Renal pelvis (tissue), 4 donors: ENCODE data around the gene RAB30. TPM values are rescaled to one million over a fixed set of nuclear protein-coding genes. Genes with fewer than 3 reads are reported as not detected.
A peak's percentile ranks its signal among the peaks of the same experiment; 100 is the strongest.
"Not testable (repeated sequence)": the region's sequence is repeated elsewhere in the genome, so short reads cannot be mapped to it uniquely, and the experiment has no call there.

Experiments used
- DNase-seq: peaks from one replicate; pipeline ENCODE4 v3.0.0-alpha.2; 2013
- polyA plus RNA-seq, 3 donors: library from polyadenylated mRNA; unstranded; fragments of 120-200 nt; gene quantifications; one replicate each; pipeline ENCODE4 v1.2.1, GENCODE V29; 2013; ENCODE audit not compliant: insufficient read length in 3 of 3

The RAB30 gene
- polyA plus RNA-seq, 3 donors, result 7.5 to 8.7 (median 7.5) TPM

- not testable (repeated sequence) for DNase-seq
Measured at GRCh38 chr11:82955736-82956453, 115.8 kb downstream of the RAB30 start.

GRCh38 chr11:82950502-82950901 lies 121.2 kb downstream of the RAB30 start:
- DNase-seq, result not testable (repeated sequence)

- DNase-seq, result no peak
Measured at GRCh38 chr11:82949352-82949751, 122.3 kb downstream of the RAB30 start.

- no peak for DNase-seq
Measured at GRCh38 chr11:82945682-82946081, 126.0 kb downstream of the RAB30 start.

- DNase-seq, result not testable (repeated sequence)
Measured at GRCh38 chr11:82945041-82945440, 126.7 kb downstream of the RAB30 start.

- no peak for DNase-seq
Measured at GRCh38 chr11:82944198-82944597, 127.5 kb downstream of the RAB30 start.

- not testable (repeated sequence) for DNase-seq
Measured at GRCh38 chr11:82943430-82943829, 128.3 kb downstream of the RAB30 start.

- DNase-seq, result no peak
Measured at GRCh38 chr11:82942376-82942775, 129.3 kb downstream of the RAB30 start.

- no peak for DNase-seq
Measured at GRCh38 chr11:82939456-82939855, 132.2 kb downstream of the RAB30 start.

GRCh38 chr11:82937554-82937953 lies 134.1 kb downstream of the RAB30 start:
- DNase-seq, result no peak

GRCh38 chr11:82936261-82936660 lies 135.4 kb downstream of the RAB30 start:
- no peak for DNase-seq

GRCh38 chr11:82932564-82932963 lies 139.1 kb downstream of the RAB30 start:
- no peak for DNase-seq

- DNase-seq, result no peak
Measured at GRCh38 chr11:82930734-82931133, 141.0 kb downstream of the RAB30 start.

GRCh38 chr11:82930229-82930628 lies 141.5 kb downstream of the RAB30 start:
- DNase-seq, result no peak

GRCh38 chr11:82929121-82929520 lies 142.6 kb downstream of the RAB30 start:
- DNase-seq, result no peak

- DNase-seq, result peak; percentile 22
Measured at GRCh38 chr11:82927264-82927880, 144.3 kb downstream of the RAB30 start.

GRCh38 chr11:82924522-82925224 lies 147.0 kb downstream of the RAB30 start:
- no peak for DNase-seq

Other genes with a start within 250 kb of the RAB30 start
- 100 to 1,000 TPM; 216 to 275 (median 264) TPM for gene PRCP, start 171.5 kb downstream of the RAB30 start, polyA plus RNA-seq
- 1 to 10 TPM; 6.9 to 7.1 (median 7.1) TPM for gene DDIAS, start 170.2 kb downstream of the RAB30 start, polyA plus RNA-seq
- 10 to 100 TPM; 69.1 to 83.3 (median 82.2) TPM for gene PCF11, start 85.2 kb upstream of the RAB30 start, polyA plus RNA-seq
- gene ANKRD42, start 121.8 kb upstream of the RAB30 start, polyA plus RNA-seq, result 10 to 100 TPM; 15.0 to 21.9 (median 19.9) TPM
- 10 to 100 TPM; 69.4 to 83.1 (median 77.8) TPM for gene CCDC90B, start 214.5 kb upstream of the RAB30 start, polyA plus RNA-seq